Measurements from ENCODE around the gene SDK2.

- TF ChIP-seq CTCF (IDR thresholded peaks at IDR 0.05) (no peak), POLR2A (IDR thresholded peaks at IDR 0.05) (no peak)
These were observed 95.5 kb downstream of the SDK2 start for GRCh38 chr17:73548620-73549311.

Measured in thyroid gland (tissue), 4 donors.